Measurements from ENCODE around the gene C6orf47.

- TF ChIP-seq CTCF (IDR thresholded peaks at IDR 0.05; ENCODE audit: low read depth, low read length, missing input control) (no peak), MAX (IDR thresholded peaks at IDR 0.05) (no peak), SP1 (IDR thresholded peaks at IDR 0.05) (no peak), REST (IDR thresholded peaks at IDR 0.05) (no peak), TAF1 (conservative IDR thresholded peaks at IDR 0.05) (no peak)
Observed at GRCh38 chr6:31692886-31693285, 32.3 kb upstream of the C6orf47 start.

Data from liver (tissue), 3 donors.